Embryonic facial prominence (tissue), 1 donor: ENCODE data around the gene RGMB.
A peak's percentile ranks its signal among the peaks of the same experiment; 100 is the strongest.

Experiments
- DNase-seq: peaks from one replicate; pipeline ENCODE4 v3.0.0-alpha.2; 2016; ENCODE audit errors: extremely low spot score

RGMB gene

DNA sequence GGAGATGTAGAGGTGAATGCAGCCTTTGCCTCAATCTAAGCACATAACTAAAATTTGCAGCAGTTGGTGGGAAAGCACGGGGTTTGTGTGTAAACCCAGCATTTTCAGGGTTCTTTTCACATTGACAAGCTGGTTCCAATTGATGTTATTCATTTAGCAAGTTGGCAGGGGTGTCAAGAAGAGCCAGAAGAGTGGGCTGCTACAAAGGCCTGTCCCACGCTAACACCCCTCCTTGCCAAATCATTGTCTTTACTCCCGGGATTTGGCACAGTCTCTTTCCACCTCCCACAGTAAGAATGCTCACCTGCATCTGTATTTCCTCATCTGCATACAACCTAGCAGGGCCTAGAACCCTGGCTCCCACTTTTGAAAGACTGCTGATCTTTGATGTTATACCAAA, 11.8 kb downstream of the RGMB start:
- DNase-seq = no peak

DNA sequence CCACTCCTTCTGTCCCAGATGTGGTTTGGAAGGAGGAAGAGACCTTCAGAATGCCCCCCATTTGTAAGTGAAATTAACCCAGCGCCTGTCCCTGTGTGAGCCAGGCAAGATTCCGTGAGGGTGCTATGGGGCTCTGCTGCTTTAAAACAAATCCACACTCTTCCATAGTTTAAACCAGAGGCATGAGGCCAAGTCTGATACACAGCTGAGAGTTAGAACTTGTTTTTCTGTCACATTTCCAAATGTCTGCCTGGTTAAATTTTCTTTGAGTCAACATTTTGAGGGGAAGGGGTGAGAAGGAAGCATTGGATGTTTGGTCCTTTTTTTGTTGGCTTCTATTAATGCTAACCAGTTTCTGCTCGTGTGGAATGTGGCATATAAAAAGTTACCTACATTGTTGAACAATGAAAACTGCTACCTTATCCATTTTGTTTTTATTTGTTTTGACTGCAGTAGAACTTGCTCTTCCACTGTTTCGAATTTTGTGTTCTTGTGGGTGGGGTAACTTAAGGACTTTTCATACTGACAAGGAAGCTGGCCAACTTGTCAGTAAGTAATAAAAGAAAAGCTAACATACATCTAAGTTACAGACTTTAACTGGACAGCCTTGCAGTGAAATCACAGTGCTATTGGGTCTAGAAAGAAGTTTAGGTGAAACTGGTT, 12.9 kb downstream of the RGMB start:
- DNase-seq = no peak

DNA sequence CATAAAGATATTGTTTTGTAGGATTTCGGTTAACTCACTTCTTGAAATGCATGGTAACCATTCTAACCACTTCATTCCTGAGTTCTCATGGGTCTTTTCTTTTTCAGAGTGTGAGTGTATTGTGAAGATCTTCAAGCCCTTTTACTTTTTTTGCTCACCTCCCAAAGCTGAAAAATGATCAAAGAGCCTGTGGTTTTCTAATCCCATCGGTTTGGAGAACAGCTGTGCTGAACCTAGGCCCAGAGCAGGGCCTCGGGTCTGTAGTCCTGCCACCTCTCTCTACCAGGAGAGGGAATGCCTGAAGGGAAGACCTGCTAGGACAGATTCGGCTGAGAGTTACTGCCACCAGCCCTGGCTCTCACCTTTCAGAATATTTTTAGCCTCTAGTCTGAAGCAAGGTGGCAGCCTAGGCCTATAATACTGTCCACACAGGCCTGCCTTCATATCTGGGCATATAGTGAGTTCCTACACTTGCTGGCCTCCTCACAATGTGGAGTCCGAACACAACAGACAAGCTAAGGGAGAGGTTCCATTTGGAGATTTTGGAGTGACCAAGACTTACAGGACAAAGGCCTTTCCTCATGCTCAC, 13.8 kb downstream of the RGMB start:
- DNase-seq = no peak

DNA sequence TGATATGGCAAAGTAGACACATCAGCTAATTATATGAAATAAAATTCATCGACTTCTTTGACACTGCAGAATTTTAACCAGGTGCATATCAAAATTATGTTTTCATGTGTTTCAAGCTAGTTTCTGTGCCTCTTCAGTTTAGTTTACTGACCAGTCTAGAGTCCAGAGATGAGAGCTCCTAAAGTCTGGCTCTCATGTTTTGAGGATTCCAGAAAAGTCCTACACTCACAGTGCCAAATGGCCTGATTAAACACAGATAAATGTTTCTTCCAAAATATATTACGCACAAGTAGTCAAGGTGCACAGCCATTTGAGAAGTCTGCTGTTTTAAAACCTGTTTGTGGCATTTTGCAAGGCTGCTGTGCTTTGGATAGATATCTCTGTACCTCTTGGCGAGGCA, 15.6 kb downstream of the RGMB start:
- no peak for DNase-seq

DNA sequence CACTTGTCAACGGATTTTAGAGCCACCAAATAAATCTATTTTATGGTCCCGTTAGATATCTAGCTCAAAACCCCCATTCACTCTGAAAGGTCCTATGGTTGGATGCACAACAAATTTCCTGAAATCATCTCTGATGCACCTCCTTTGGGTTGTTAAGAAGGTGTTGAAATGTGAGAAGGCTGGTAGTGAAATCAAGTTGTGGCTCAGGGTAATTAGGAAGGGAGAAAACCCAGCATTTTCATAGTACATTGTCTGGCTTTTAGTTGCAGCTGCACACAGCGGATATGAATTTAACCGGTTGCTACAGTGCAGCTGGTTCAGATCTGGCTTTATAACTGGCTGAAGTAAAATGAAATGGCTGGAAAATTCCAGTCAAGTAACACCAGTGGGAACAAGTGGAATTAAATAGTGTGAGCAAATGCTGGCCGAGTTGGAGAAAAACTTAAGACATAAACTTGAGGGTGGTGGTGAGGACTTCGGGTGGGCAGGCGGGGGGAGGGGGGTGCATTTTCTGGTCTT, 17.6 kb downstream of the RGMB start:
- no peak for DNase-seq

GRCh38 chr5:98791898-98792580, 18.6 kb downstream of the RGMB start:
- no peak for DNase-seq

DNA sequence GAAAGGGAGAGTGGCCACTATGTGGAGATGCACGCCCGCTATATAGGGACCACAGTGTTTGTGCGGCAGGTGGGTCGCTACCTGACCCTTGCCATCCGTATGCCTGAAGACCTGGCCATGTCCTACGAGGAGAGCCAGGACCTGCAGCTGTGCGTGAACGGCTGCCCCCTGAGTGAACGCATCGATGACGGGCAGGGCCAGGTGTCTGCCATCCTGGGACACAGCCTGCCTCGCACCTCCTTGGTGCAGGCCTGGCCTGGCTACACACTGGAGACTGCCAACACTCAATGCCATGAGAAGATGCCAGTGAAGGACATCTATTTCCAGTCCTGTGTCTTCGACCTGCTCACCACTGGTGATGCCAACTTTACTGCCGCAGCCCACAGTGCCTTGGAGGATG, 19.8 kb downstream of the RGMB start:
- no peak for DNase-seq

DNA sequence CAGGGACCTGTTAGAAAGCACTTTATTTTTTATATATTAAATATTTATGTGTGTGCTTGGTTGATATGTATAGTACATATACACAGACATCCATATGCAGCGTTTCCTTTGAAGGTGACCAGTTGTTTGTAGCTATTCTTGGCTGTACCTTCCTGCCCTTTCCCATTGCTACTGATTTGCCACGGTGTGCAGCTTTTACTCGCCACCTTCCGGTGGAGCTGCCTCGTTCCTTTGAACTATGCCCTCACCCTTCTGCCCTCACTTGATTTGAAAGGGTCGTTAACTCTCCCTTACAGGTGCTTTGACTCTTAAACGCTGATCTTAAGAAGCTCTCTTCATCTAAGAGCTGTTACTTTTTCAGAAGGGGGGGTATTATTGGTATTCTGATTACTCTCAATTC, 20.5 kb downstream of the RGMB start:
- DNase-seq = no peak

GRCh38 chr5:98794414-98795080, 21.1 kb downstream of the RGMB start:
- DNase-seq = no peak

- DNase-seq = no peak
Observed at GRCh38 chr5:98795243-98795642, 21.8 kb downstream of the RGMB start.

DNA sequence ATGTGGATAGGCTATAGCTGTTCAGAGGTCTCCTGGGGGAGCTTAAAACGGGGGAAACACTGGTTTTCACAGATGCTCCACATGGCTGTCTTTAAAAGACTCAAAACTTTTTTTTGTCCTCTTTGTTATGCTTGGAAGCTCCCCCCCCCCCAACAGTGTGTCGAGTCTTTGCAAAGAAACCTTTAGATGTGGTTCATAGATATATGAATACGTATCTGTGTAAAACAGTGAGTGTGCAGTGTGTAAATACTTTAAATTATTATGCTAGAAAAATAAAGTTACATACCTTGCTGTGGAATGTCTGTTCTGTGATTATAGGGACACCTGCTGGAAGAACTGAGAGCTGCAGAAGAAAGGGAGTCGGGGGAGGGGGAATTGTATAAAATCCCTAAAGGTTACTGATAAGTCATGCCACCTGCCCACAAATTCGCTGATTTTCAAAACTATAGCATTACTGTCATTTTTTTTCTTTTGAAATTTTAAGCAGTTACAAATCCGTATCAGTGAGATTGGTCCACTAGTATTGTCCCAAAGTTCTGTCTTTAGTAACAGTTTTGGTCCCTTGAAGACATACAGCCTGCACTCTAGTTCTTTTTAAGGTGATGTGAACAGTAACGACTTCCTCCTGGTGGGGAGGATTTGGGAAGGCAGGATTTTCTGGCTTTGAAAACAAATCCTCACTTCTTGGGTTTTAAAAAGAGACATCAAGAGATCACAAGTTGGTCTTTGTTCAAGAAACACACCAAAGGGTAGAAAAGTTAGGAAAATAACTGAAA, 22.9 kb downstream of the RGMB start:
- peak; percentile 49 for DNase-seq

DNA sequence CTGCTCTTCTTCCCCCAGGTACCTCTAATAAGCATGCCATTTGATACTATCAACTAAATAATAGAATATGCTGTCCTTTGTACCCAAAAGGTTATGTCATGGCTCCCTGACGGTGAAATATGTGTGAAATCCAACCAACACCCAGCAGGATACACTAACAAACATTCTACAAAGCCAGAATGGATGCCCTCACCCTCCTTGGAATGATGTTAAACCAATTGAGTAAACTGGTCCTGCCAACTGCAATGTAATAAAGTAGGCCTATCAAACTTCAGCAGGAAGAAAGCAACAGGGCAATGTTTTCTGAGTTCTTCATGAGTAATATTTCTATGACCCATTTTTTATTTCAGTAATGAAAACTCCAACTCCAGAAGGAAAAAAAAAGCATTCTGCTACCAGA, 24.9 kb downstream of the RGMB start:
- DNase-seq = no peak

- no peak for DNase-seq
Observed at GRCh38 chr5:98798847-98799246, 25.4 kb downstream of the RGMB start.

GRCh38 chr5:98804066-98804465, 30.6 kb downstream of the RGMB start:
- DNase-seq = no peak

DNA sequence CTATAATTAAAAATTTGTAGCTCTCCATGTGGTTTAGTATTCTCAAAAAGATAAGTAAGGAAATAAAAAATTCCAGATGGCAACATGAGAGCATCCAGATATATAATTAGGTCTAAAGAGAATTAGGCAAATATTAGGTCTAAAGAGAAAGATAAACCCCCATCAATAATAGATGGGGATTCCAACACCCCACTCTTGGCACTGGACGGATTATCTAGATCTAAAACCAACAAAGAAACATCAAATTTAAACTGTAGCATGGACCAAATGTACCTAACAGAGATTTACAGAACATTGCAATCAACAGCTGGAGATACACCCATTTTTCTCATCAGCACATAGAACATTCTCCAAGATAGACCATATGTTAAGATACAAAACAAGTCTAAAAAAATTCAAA, 31.6 kb downstream of the RGMB start:
- DNase-seq = no peak

DNA sequence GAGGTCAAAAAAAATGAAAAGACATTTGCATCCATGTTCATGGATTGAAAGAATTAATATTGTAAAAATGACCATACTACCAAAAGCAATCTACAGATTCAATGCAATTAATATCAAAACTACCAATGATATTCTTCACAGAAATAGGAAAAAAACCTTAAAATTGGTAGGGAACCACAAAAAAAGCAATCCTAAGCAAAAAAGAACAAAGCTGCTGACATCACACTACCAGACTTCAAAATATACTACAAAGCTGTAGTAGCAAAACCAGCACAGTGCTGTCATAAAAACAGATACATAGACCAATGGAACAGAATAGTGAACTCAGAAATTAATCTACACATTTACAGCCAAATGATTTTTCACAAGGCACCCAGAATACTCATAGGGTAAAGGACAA, 34.3 kb downstream of the RGMB start:
- no peak for DNase-seq

DNA sequence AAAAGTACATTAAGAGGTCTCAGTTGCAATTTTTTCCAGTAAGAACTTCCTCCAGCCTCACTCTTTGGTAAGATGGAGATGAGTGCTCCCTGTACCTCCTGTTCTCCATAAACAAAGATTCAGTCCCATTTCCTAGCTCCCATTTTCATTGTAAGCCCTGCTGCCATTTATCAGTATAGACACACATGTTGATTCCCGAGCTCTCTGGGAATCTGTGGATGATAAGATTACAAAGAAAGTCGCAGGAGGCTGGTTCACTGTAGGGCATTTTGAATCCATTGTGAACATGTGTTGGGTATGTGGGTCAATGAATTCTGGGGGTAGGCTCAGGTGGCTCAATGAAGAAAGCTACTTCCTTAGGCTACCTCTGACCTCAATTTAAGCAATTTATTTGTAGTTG, 36.7 kb downstream of the RGMB start:
- DNase-seq = no peak

DNA sequence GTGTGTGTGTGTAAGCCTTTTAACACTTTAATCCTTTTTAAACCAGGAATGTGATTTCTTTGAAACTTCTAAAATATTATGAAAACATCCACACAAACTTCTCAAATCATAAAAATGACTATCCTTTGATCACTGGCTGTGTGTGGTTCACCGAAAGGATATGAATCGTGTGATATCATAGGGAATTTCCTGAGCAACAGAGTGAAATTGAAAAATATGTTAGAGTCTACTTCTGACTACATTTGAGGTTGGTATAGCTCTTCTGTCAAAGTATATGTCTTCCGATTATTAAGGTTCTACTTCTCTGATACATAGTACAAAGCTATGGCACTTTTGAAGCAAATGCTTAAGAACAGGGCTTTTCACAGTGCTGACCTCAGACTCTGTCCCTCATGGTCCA, 40.3 kb downstream of the RGMB start:
- no peak for DNase-seq

DNA sequence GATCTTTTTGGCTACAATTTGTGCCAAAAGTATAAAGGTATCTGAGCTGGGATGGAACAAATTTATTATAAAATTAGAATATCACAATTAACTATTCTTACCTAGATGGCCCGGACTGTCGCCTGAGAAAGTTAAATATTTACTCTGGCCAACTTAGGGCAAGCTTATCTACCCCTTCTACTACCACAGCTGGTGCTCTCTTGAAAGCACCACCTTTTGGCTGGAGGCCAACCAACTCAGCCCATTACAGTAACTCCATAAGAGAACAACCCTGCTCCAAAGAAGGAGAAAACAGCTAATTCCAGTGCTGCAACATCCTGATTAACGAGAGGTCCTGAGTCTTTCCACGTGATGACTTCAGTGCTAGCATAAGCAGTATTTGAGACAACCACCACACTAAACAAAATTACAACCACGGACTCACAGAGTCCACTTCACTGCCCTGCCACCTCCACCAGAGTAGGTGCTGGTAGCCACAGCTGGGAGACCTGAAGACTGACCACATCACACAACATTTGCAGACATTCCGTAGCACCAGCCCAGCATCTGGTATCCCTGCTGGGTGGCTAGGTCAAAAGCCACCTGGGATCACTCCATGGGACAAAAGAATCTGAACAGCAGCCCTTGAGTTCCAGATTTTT, 43.2 kb downstream of the RGMB start:
- DNase-seq = no peak

DNA sequence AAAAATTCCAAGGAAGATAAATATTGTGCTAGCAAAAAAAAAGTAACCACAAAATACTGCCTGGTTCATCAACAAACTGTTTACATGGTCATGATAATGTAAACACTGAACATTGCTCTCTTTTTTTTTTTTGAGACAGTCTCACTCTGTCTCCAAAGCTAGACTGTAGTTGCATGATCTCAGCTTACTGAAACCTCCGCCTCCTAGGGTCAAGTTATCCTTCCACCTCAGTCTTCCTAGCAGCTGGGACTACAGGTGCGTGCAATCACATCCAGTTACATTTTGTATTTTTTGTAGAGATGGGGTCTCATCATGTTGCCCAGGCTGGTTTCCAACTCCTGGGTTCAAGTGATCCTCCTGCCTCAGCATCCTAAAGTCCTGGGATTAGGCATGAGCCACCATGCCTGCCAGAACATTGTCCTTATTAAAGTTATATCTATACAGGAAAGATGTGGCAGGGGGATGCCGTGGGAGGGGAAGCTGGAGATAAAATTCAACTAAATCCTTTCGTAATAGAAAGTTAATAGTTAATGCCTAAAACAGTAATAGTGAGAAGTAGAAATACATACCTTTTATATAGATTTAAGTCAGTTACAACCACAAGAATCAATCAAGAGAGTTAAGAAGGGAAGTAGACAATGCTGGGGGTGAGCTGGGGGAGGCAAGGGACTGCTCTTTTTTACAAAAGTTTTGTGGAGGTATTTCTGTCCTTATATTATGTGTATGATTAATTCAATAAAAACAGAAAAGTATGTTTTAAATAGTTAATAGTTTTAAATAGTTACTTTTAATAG, 52.3 kb downstream of the RGMB start:
- no peak for DNase-seq

GRCh38 chr5:98827161-98827560, 53.7 kb downstream of the RGMB start:
- DNase-seq = no peak
